ENCODE results near the gene ZNF577.
"Not testable (repeated sequence)": the region's sequence is repeated elsewhere in the genome, so short reads cannot be mapped to it uniquely, and the experiment has no call there.

The ZNF577 gene

GRCh38 chr19:51887522-51888498 lies at the start of gene ZNF577:
ZNF577 (minus strand) TSS chr19:51887951; CDS start chr19:51880382, 7,569 bp downstream.
- Histone ChIP-seq H3K9me3 (ENCODE audit: control insufficient read depth in 2 of 2, low read length in 2 of 2) (peaks cover 29 to 30% of the 10 kb centered on the region in 2 donors), H3K4me1 (ENCODE audit: control insufficient read depth, insufficient read depth, low read length) (no peaks in the 10 kb centered on the region), H3K27ac (ENCODE audit: low read length) (peak within 1 kb of the TSS; percentile 56), H3K9ac (ENCODE audit: low read length in 2 of 2) (peak within 1 kb of the TSS; percentile 85 to 91), H3K4me3 (ENCODE audit: low read length in 2 of 2) (peak within 1 kb of the TSS; percentile 98 to 99), H3K27me3 (ENCODE audit: control insufficient read depth in 1 of 2, insufficient read depth in 2 of 2, low read length in 2 of 2) (no peaks in the 10 kb centered on the region), H3K36me3 (ENCODE audit: control insufficient read depth in 2 of 2, insufficient read depth in 2 of 2, low read length in 2 of 2) (peaks cover 24 to 30% of the 10 kb centered on the region in 2 donors)

GRCh38 chr19:51931921-51932320 lies 44.2 kb upstream of the ZNF577 start:
- Histone ChIP-seq H3K4me1 (ENCODE audit: control insufficient read depth, insufficient read depth, low read length) (peaks cover 10% of the 10 kb centered on the region), H3K4me3 (ENCODE audit: low read length in 2 of 2) (no peak overlapping the region), H3K9ac (ENCODE audit: low read length in 2 of 2) (no peak overlapping the region), H3K27ac (ENCODE audit: low read length) (no peak overlapping the region), H3K36me3 (ENCODE audit: control insufficient read depth in 2 of 2, insufficient read depth in 2 of 2, low read length in 2 of 2) (peaks cover 20 to 29% of the 10 kb centered on the region in 2 donors), H3K9me3 (ENCODE audit: control insufficient read depth in 2 of 2, low read length in 2 of 2) (peaks cover 5 to 19% of the 10 kb centered on the region in 2 donors), H3K27me3 (ENCODE audit: control insufficient read depth in 1 of 2, insufficient read depth in 2 of 2, low read length in 2 of 2) (no peaks in the 10 kb centered on the region)

- Histone ChIP-seq H3K36me3 (ENCODE audit: control insufficient read depth in 2 of 2, insufficient read depth in 2 of 2, low read length in 2 of 2) (peaks cover 2 to 5% of the 10 kb centered on the region in 2 donors), H3K27ac (ENCODE audit: low read length) (peak overlapping the region; percentile 84), H3K4me1 (ENCODE audit: control insufficient read depth, insufficient read depth, low read length) (peaks cover 14% of the 10 kb centered on the region), H3K27me3 (ENCODE audit: control insufficient read depth in 1 of 2, insufficient read depth in 2 of 2, low read length in 2 of 2) (no peaks in the 10 kb centered on the region), H3K9ac (ENCODE audit: low read length in 2 of 2) (peak overlapping the region; percentile 90 to 93), H3K9me3 (ENCODE audit: control insufficient read depth in 2 of 2, low read length in 2 of 2) (peaks cover 10 to 13% of the 10 kb centered on the region in 2 donors), H3K4me3 (ENCODE audit: low read length in 2 of 2) (peak overlapping the region; percentile 97)
Observed at GRCh38 chr19:51927859-51928258, 40.1 kb upstream of the ZNF577 start.

GRCh38 chr19:51926784-51927741 lies 39.3 kb upstream of the ZNF577 start, which contains the start of gene ZNF613:
ZNF613 (plus strand) TSS chr19:51927472; CDS start chr19:51936221, 8,749 bp downstream.
- H3K9me3 ChIP-seq (ENCODE audit: control insufficient read depth in 2 of 2, low read length in 2 of 2), result peaks cover 15 to 16% of the 10 kb centered on the region in 2 donors
- H3K36me3 ChIP-seq (ENCODE audit: control insufficient read depth in 2 of 2, insufficient read depth in 2 of 2, low read length in 2 of 2), result peaks cover 0 to 3% of the 10 kb centered on the region in 2 donors
- H3K27ac ChIP-seq (ENCODE audit: low read length), result peak within 1 kb of the TSS; percentile 84
- H3K4me3 ChIP-seq (ENCODE audit: low read length in 2 of 2), result peak within 1 kb of the TSS; percentile 97
- peak within 1 kb of the TSS; percentile 90 to 93 for H3K9ac ChIP-seq (ENCODE audit: low read length in 2 of 2)
- H3K4me1 ChIP-seq (ENCODE audit: control insufficient read depth, insufficient read depth, low read length), result peaks cover 14% of the 10 kb centered on the region
- no peaks in the 10 kb centered on the region for H3K27me3 ChIP-seq (ENCODE audit: control insufficient read depth in 1 of 2, insufficient read depth in 2 of 2, low read length in 2 of 2)

DNA sequence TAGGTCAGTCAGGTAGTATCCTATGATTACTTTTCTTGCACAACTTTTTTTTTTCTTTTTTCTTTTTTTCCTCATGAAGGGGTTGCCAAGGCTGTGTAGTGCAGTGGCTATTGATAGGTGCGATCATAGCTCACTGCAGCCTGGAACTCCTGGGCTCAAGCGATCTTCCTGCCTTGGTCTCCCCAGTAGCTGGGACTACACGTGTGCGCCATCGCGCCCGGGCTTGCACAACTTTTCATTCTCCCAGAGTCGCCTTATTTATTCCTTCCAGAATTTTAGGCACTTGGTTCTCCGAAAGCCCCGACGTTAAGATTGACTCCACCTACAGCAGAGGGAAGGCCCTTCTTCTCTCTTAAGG lies 38.7 kb upstream of the ZNF577 start:
- Histone ChIP-seq H3K9ac (ENCODE audit: low read length in 2 of 2) (peak overlapping the region; percentile 90 to 93), H3K4me1 (ENCODE audit: control insufficient read depth, insufficient read depth, low read length) (peaks cover 14% of the 10 kb centered on the region), H3K4me3 (ENCODE audit: low read length in 2 of 2) (peak overlapping the region; percentile 97), H3K9me3 (ENCODE audit: control insufficient read depth in 2 of 2, low read length in 2 of 2) (peaks cover 17 to 23% of the 10 kb centered on the region in 2 donors), H3K36me3 (ENCODE audit: control insufficient read depth in 2 of 2, insufficient read depth in 2 of 2, low read length in 2 of 2) (peaks cover 0 to 3% of the 10 kb centered on the region in 2 donors), H3K27me3 (ENCODE audit: control insufficient read depth in 1 of 2, insufficient read depth in 2 of 2, low read length in 2 of 2) (no peaks in the 10 kb centered on the region), H3K27ac (ENCODE audit: low read length) (peak overlapping the region; percentile 84)

DNA sequence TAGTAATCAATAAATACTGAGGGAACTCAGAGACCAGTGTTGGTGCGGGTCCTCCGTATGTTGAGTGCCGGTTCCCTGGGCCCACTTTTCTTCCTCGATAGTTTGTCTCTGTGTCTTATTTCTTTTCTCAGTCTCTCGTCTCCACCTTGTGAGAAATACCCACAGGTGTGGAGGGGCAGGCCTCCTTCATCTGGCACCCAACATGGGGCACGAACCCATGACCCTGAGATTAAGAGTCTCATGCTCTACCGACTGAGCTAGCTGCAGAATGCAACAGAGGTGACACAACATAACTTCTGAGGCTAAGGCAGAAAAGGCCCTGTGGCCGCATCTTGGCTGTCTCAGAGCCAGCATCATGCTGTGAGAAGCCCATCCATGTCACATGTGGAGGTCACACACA lies 34.2 kb upstream of the ZNF577 start:
- H3K9me3 ChIP-seq (ENCODE audit: control insufficient read depth in 2 of 2, low read length in 2 of 2), result peaks cover 35 to 41% of the 10 kb centered on the region in 2 donors
- H3K4me3 ChIP-seq (ENCODE audit: low read length in 2 of 2), result peak overlapping the region in 1 of 2 donors; percentile 15
- no peak overlapping the region for H3K27ac ChIP-seq (ENCODE audit: low read length)

GRCh38 chr19:51919606-51920005 lies 31.9 kb upstream of the ZNF577 start:
- peaks cover 49 to 53% of the 10 kb centered on the region in 2 donors for H3K9me3 ChIP-seq (ENCODE audit: control insufficient read depth in 2 of 2, low read length in 2 of 2)
- no peak overlapping the region for H3K9ac ChIP-seq (ENCODE audit: low read length in 2 of 2)
- H3K4me3 ChIP-seq (ENCODE audit: low read length in 2 of 2), result no peak overlapping the region
- no peak overlapping the region for H3K27ac ChIP-seq (ENCODE audit: low read length)
- H3K27me3 ChIP-seq (ENCODE audit: control insufficient read depth in 1 of 2, insufficient read depth in 2 of 2, low read length in 2 of 2), result no peaks in the 10 kb centered on the region
- no peaks in the 10 kb centered on the region for H3K4me1 ChIP-seq (ENCODE audit: control insufficient read depth, insufficient read depth, low read length)
- H3K36me3 ChIP-seq (ENCODE audit: control insufficient read depth in 2 of 2, insufficient read depth in 2 of 2, low read length in 2 of 2), result no peaks in the 10 kb centered on the region

More for the DNA sequence above, 34.2 kb upstream of the ZNF577 start:
- Histone ChIP-seq H3K27me3 (ENCODE audit: control insufficient read depth in 1 of 2, insufficient read depth in 2 of 2, low read length in 2 of 2) (no peaks in the 10 kb centered on the region), H3K4me1 (ENCODE audit: control insufficient read depth, insufficient read depth, low read length) (peaks cover 4% of the 10 kb centered on the region), H3K36me3 (ENCODE audit: control insufficient read depth in 2 of 2, insufficient read depth in 2 of 2, low read length in 2 of 2) (no peaks in the 10 kb centered on the region), H3K9ac (ENCODE audit: low read length in 2 of 2) (no peak overlapping the region)

DNA sequence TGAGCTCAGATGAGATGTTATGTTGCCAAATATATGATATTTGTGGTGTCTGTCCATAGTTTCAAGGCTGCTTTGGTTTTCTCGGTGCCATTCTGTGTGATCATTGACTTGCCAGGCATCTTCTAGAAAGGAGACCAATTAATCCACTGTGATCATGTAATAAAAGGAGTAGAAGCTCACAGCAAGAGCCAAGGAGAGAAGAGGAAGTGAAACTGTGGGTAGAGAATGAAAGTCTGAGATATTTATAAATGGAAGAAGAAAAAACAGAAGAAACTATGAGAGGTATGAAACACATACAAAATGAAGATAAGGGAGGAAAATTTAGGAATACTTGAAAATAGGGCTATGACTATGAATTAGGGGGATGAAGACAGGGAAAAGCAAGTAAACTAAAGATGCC lies 28.4 kb upstream of the ZNF577 start:
- H3K27ac ChIP-seq (ENCODE audit: low read length), result no peak overlapping the region
- peaks cover 34 to 36% of the 10 kb centered on the region in 2 donors for H3K9me3 ChIP-seq (ENCODE audit: control insufficient read depth in 2 of 2, low read length in 2 of 2)
- H3K36me3 ChIP-seq (ENCODE audit: control insufficient read depth in 2 of 2, insufficient read depth in 2 of 2, low read length in 2 of 2), result no peaks in the 10 kb centered on the region
- no peak overlapping the region for H3K9ac ChIP-seq (ENCODE audit: low read length in 2 of 2)
- H3K4me1 ChIP-seq (ENCODE audit: control insufficient read depth, insufficient read depth, low read length), result no peaks in the 10 kb centered on the region
- H3K27me3 ChIP-seq (ENCODE audit: control insufficient read depth in 1 of 2, insufficient read depth in 2 of 2, low read length in 2 of 2), result no peaks in the 10 kb centered on the region
- H3K4me3 ChIP-seq (ENCODE audit: low read length in 2 of 2), result no peak overlapping the region

GRCh38 chr19:51915324-51915867 lies 27.6 kb upstream of the ZNF577 start:
- no peaks in the 10 kb centered on the region for H3K4me1 ChIP-seq (ENCODE audit: control insufficient read depth, insufficient read depth, low read length)
- no peaks in the 10 kb centered on the region for H3K27me3 ChIP-seq (ENCODE audit: control insufficient read depth in 1 of 2, insufficient read depth in 2 of 2, low read length in 2 of 2)
- H3K36me3 ChIP-seq (ENCODE audit: control insufficient read depth in 2 of 2, insufficient read depth in 2 of 2, low read length in 2 of 2), result no peaks in the 10 kb centered on the region
- peak overlapping the region in 1 of 2 donors; percentile 20 for H3K4me3 ChIP-seq (ENCODE audit: low read length in 2 of 2)
- H3K9me3 ChIP-seq (ENCODE audit: control insufficient read depth in 2 of 2, low read length in 2 of 2), result peaks cover 26 to 34% of the 10 kb centered on the region in 2 donors
- H3K27ac ChIP-seq (ENCODE audit: low read length), result no peak overlapping the region
- no peak overlapping the region for H3K9ac ChIP-seq (ENCODE audit: low read length in 2 of 2)

DNA sequence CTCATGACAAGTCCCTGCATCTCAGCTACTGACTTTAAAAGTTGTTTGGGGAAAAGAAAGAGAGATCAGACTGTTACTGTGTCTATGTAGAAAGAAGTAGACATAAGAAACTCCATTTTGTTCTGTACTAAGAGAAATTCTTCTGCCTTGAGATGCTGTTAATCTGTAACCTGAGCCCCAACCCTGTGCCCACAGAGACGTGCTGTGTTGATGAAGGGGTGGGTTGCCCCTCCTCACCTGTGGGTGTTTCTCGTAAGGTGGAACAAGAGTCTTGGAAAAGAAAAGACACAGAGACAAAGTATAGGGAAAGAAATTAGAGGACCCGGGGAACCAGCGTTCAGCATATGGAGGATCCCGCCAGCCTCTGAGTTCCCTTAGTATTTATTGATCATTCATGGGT lies 20.2 kb upstream of the ZNF577 start:
- H3K4me1 ChIP-seq (ENCODE audit: control insufficient read depth, insufficient read depth, low read length); H3K9me3 ChIP-seq (ENCODE audit: control insufficient read depth in 2 of 2, low read length in 2 of 2); H3K36me3 ChIP-seq (ENCODE audit: control insufficient read depth in 2 of 2, insufficient read depth in 2 of 2, low read length in 2 of 2); H3K4me3 ChIP-seq (ENCODE audit: low read length in 2 of 2); H3K27ac ChIP-seq (ENCODE audit: low read length); H3K9ac ChIP-seq (ENCODE audit: low read length in 2 of 2); H3K27me3 ChIP-seq (ENCODE audit: control insufficient read depth in 1 of 2, insufficient read depth in 2 of 2, low read length in 2 of 2): not testable (repeated sequence)
